D721Med (cell line): ENCODE measurements around the gene CEP128.
A peak's percentile ranks its signal among the peaks of the same experiment; 100 is the strongest.

Experiments
- DNase-seq: peaks from one replicate; pipeline ENCODE4 v3.0.0; 2011; ENCODE audit warnings: low spot score; ENCODE audit not compliant: insufficient read length
- FAIRE-seq: peaks from 2 replicates; lab custom pipeline; 2011; peaks lifted over from hg19 to GRCh38; lab: Jason Lieb, UNC
- CTCF ChIP-seq: IDR thresholded peaks from 2 replicates; pipeline ENCODE4 v1.5.1; 2012; ENCODE audit warnings: mild to moderate bottlenecking, control low read depth; ENCODE audit not compliant: insufficient read depth; ENCODE audit errors: missing control alignments

The CEP128 gene

GRCh38 chr14:80629606-80630005 is 311.9 kb downstream of the CEP128 start:
- no peak for DNase-seq
- no peak for FAIRE-seq
- no peak for TF ChIP-seq CTCF

- DNase-seq (no peak), FAIRE-seq (no peak)
These were observed 313.0 kb downstream of the CEP128 start for GRCh38 chr14:80628547-80628946.

GRCh38 chr14:80627745-80628144 is 313.8 kb downstream of the CEP128 start:
- FAIRE-seq: no peak
- no peak for TF ChIP-seq CTCF
- DNase-seq: no peak

More at GRCh38 chr14:80628547-80628946, 313.0 kb downstream of the CEP128 start:
- TF ChIP-seq CTCF: no peak

GRCh38 chr14:80624581-80624980 is 317.0 kb downstream of the CEP128 start:
- no peak for DNase-seq
- FAIRE-seq: no peak
- TF ChIP-seq CTCF: no peak

GRCh38 chr14:80621701-80622100 is 319.8 kb downstream of the CEP128 start:
- DNase-seq (no peak), FAIRE-seq (no peak)
- no peak for TF ChIP-seq CTCF

GRCh38 chr14:80620434-80620833 is 321.1 kb downstream of the CEP128 start:
- no peak for TF ChIP-seq CTCF
- DNase-seq: no peak
- FAIRE-seq: peak; percentile 16

- no peak for FAIRE-seq
- no peak for TF ChIP-seq CTCF
- no peak for DNase-seq
These were observed 322.7 kb downstream of the CEP128 start for GRCh38 chr14:80618751-80619329.
